Panc1 (cell line): ENCODE results near the gene SAP30BP. TPM values are rescaled to one million over a fixed set of nuclear protein-coding genes. Genes with fewer than 3 reads are reported as not detected.
A peak's percentile ranks its signal among the peaks of the same experiment; 100 is the strongest.

Experiments used
- ATAC-seq: fragments of 200-7000 bp; cut with Tn5 transposase; 2 replicates; pipeline ENCODE4 v1.9.1; 2020; ENCODE audit warnings: mild to moderate bottlenecking, moderate library complexity
- BruUV-seq: library from RNA; stranded (reverse); fragments of 400-500 nt; replicated peaks from 2 replicates; lab custom pipeline; 2021; lab: Mats Ljungman, UMichigan
- CTCF ChIA-PET: fragments of 300-600 bp; sonication (Branson Sonifier 250); formaldehyde crosslinking; loops from one replicate; lab custom pipeline; 2022; ENCODE audit warnings: antibody characterized with exemption; lab: Charles Lee
- POLR2A ChIA-PET: fragments of 300-600 bp; sonication (Branson Sonifier 250); formaldehyde crosslinking; loops from one replicate; lab custom pipeline; 2022; ENCODE audit warnings: antibody characterized with exemption; lab: Charles Lee
- DNase-seq: peaks from one replicate; pipeline ENCODE4 v3.0.0-alpha.2; 2010; ENCODE audit warnings: low read depth, low spot score
- H3K27ac ChIP-seq: 2 replicates; pipeline ENCODE4 v1.5.1; 2011; ENCODE audit warnings: mild to moderate bottlenecking, low read length, inconsistent platforms
- H3K27me3 ChIP-seq: fragments of 200-500 bp; sonication (Bioruptor generic); 2 replicates; pipeline ENCODE4 v1.6.0; 2014; ENCODE audit warnings: low read length, inconsistent platforms; ENCODE audit not compliant: control insufficient read depth, insufficient read depth
- H3K36me3 ChIP-seq: fragments of 200-500 bp; sonication (Bioruptor generic); 2 replicates; pipeline ENCODE4 v1.5.1; 2014; ENCODE audit warnings: inconsistent platforms, mild to moderate bottlenecking, low read length, moderate library complexity; ENCODE audit not compliant: control insufficient read depth, insufficient read depth
- H3K4me1 ChIP-seq: 2 replicates; pipeline ENCODE4 v1.5.1; 2011; ENCODE audit warnings: inconsistent platforms, mild to moderate bottlenecking, low read length, moderate library complexity; ENCODE audit not compliant: control insufficient read depth, insufficient read depth
- H3K4me3 ChIP-seq, 2 experiments: 2 replicates each; pipeline ENCODE4 v1.5.1; 2011 to 2012; ENCODE audit warnings: low read depth in 2 of 2, low read length in 2 of 2, mild to moderate bottlenecking in 2 of 2, inconsistent platforms in 1 of 2, moderate library complexity in 1 of 2
- H3K9me3 ChIP-seq: fragments of 200-500 bp; sonication (Bioruptor generic); 2 replicates; pipeline ENCODE4 v1.5.1; 2014; ENCODE audit warnings: low read depth, mild to moderate bottlenecking, inconsistent platforms, low read length, moderate library complexity; ENCODE audit not compliant: control insufficient read depth, insufficient read depth
- POLR2AphosphoS5 ChIP-seq: IDR thresholded peaks from 2 replicates; pipeline ENCODE4 v1.6.1; 2012; ENCODE audit warnings: mild to moderate bottlenecking, low read depth, low read length, moderate library complexity
- SIN3A ChIP-seq: IDR thresholded peaks from 2 replicates; pipeline ENCODE4 v1.6.1; 2012; ENCODE audit warnings: low read depth, mild to moderate bottlenecking, low read length, moderate library complexity, borderline replicate concordance; ENCODE audit not compliant: insufficient read depth
- TCF7L2 ChIP-seq: IDR thresholded peaks from 2 replicates; pipeline ENCODE4 v1.6.1; 2011; ENCODE audit warnings: mild to moderate bottlenecking, low read depth, low read length, inconsistent platforms
- in situ Hi-C: cut with HindIII; loops from 2 replicates; pipeline ENCODE4 v1.10.0; 2016; ENCODE audit warnings: low sequenced_read_pairs, low pct_unique_long_range_greater_than_20kb
- intact Hi-C: fragments of 100-400 bp; cut with micrococcal nuclease; formaldehyde crosslinking; loops from one replicate; pipeline ENCODE4 v1.10.0; 2022; ENCODE audit not compliant: unreplicated experiment
- total RNA-seq: library from RNA; stranded (reverse); gene quantifications from one replicate; pipeline ENCODE4 v1.2.1, GENCODE V29; 2021; ENCODE audit not compliant: unreplicated experiment
- TF ChIP-seq, protein P1 (sequence below), 2 experiments: IDR thresholded peaks; 2 replicates each; pipeline ENCODE4 v1.6.1; 2011 to 2012; ENCODE audit warnings: low read depth in 2 of 2, control low read depth in 1 of 2, low read length in 1 of 2, mild to moderate bottlenecking in 1 of 2, moderate library complexity in 1 of 2; ENCODE audit not compliant: insufficient read depth in 1 of 2
- TF ChIP-seq, protein P2 (sequence below): fragments of 450-650 bp; IDR thresholded peaks from 2 replicates; pipeline ENCODE4 v1.5.1; 2017; ENCODE audit warnings: mild to moderate bottlenecking

Gene SAP30BP
- total RNA-seq, 1 experiment from 2014 or later: 138 TPM

DNA sequence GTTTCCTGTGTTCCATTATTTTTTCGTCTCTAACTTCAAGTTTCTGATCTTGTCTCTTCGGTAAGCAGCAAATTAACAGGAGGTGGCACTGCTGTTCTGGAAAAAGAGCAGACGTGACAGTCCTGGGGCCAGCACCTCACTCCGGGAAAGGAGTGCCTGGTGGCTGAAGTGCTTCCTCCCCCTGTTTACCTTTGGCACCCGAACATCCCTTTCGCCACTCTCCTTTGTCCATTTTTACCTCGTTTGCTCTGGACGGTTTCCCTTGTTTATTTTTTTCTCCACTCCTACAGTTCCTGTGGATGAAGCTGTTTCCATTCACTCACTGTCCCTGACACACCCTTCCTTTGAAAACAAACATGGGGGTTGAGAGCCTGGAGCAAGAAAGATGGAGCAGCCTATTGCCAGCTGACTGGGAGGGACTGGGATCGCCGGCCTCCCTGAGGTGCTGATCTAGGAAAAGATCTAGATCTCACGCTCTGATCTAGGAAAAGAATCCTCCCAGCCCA, 12.6 kb downstream of the SAP30BP start:
- Histone ChIP-seq H3K36me3 (0 out of 2 replicates have a peak, but pooled peaks cover 3% of the 10 kb centered on the region), H3K4me3 (no peak overlapping the region), H3K27me3 (no peaks in the 10 kb centered on the region), H3K4me1 (peaks cover 40% of the 10 kb centered on the region), H3K27ac (peak overlapping the region; percentile 66), H3K9me3 (no peaks in the 10 kb centered on the region)
- peak; percentile 75 for ATAC-seq
- intact Hi-C loops (no loop called here), in situ Hi-C loops (loop anchor here (5.0 kb wide), 1 partner anchor 68 kb away; no protein-coding TSS in a partner anchor)
- ChIA-PET CTCF (interaction anchor here (1.3 kb wide), 1 partner anchor 68 kb away, joined by 9 read pairs; no protein-coding TSS in a partner anchor), POLR2A (no interaction called here)
- BruUV-seq: no TSS peak
- no peak for DNase-seq
- TF ChIP-seq TCF7L2 (no peak), SIN3A (no peak), POLR2AphosphoS5 (no peak)
- TF ChIP-seq, protein P1, sequence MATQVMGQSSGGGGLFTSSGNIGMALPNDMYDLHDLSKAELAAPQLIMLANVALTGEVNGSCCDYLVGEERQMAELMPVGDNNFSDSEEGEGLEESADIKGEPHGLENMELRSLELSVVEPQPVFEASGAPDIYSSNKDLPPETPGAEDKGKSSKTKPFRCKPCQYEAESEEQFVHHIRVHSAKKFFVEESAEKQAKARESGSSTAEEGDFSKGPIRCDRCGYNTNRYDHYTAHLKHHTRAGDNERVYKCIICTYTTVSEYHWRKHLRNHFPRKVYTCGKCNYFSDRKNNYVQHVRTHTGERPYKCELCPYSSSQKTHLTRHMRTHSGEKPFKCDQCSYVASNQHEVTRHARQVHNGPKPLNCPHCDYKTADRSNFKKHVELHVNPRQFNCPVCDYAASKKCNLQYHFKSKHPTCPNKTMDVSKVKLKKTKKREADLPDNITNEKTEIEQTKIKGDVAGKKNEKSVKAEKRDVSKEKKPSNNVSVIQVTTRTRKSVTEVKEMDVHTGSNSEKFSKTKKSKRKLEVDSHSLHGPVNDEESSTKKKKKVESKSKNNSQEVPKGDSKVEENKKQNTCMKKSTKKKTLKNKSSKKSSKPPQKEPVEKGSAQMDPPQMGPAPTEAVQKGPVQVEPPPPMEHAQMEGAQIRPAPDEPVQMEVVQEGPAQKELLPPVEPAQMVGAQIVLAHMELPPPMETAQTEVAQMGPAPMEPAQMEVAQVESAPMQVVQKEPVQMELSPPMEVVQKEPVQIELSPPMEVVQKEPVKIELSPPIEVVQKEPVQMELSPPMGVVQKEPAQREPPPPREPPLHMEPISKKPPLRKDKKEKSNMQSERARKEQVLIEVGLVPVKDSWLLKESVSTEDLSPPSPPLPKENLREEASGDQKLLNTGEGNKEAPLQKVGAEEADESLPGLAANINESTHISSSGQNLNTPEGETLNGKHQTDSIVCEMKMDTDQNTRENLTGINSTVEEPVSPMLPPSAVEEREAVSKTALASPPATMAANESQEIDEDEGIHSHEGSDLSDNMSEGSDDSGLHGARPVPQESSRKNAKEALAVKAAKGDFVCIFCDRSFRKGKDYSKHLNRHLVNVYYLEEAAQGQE (IDR thresholded peaks at IDR 0.05; ENCODE audit: insufficient read depth in 1 of 2, low read depth in 2 of 2, low read length in 1 of 2): no peak
- TF ChIP-seq, protein P2, sequence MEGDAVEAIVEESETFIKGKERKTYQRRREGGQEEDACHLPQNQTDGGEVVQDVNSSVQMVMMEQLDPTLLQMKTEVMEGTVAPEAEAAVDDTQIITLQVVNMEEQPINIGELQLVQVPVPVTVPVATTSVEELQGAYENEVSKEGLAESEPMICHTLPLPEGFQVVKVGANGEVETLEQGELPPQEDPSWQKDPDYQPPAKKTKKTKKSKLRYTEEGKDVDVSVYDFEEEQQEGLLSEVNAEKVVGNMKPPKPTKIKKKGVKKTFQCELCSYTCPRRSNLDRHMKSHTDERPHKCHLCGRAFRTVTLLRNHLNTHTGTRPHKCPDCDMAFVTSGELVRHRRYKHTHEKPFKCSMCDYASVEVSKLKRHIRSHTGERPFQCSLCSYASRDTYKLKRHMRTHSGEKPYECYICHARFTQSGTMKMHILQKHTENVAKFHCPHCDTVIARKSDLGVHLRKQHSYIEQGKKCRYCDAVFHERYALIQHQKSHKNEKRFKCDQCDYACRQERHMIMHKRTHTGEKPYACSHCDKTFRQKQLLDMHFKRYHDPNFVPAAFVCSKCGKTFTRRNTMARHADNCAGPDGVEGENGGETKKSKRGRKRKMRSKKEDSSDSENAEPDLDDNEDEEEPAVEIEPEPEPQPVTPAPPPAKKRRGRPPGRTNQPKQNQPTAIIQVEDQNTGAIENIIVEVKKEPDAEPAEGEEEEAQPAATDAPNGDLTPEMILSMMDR: no peak; the same call in 1 of the 2 replicates

DNA sequence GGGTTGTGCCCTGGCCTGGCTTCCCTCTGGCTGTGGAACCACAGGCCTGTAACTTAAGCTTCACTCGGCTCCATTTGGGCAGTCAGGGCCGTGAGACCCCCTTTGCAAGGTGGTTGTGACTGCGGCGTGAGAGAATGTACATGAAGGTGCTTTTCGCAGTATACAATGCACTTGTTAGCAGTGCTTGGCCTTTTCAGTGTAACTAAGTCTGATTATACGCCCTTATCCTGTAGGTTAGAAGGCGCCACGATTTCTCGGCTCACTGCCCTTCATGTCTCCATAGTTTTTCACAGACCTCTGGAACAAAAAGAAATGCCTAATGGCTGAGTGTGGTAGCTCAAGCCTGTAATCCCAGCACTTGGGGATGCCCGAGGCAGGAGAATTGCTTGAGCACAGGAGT, 13.3 kb downstream of the SAP30BP start:
- in situ Hi-C loops (loop anchor here (5.0 kb wide), 1 partner anchor 67 kb away; no protein-coding TSS in a partner anchor), intact Hi-C loops (no loop called here)
- Histone ChIP-seq H3K27ac (peak overlapping the region; percentile 66), H3K4me3 (no peak overlapping the region), H3K36me3 (0 out of 2 replicates have a peak, but pooled peaks cover 3% of the 10 kb centered on the region), H3K9me3 (no peaks in the 10 kb centered on the region), H3K27me3 (no peaks in the 10 kb centered on the region), H3K4me1 (peaks cover 40% of the 10 kb centered on the region)
- ChIA-PET POLR2A (interaction anchor here (0.6 kb wide), 1 partner anchor 26 kb away, joined by 3 read pairs; no protein-coding TSS in a partner anchor), CTCF (interaction anchor here (0.8 to 1.9 kb wide), 3 partner anchors 12 to 68 kb away, joined by 3 to 9 read pairs (median 5); no protein-coding TSS in a partner anchor)
- DNase-seq (no peak), ATAC-seq (no peak)
- BruUV-seq: no TSS peak
- TF ChIP-seq POLR2AphosphoS5: no peak
- TF ChIP-seq, protein P2: no peak
- TF ChIP-seq, protein P1 (IDR thresholded peaks at IDR 0.05; ENCODE audit: insufficient read depth in 1 of 2, low read depth in 2 of 2, low read length in 1 of 2): no peak
- TF ChIP-seq SIN3A: no peak
- no peak for TF ChIP-seq TCF7L2
